ENCODE measurements around the gene ZBTB25. TPM values are rescaled to one million over a fixed set of nuclear protein-coding genes. Genes with fewer than 3 reads are reported as not detected.
A peak's percentile ranks its signal among the peaks of the same experiment; 100 is the strongest.

ZBTB25 gene
- 8.3 TPM for polyA plus RNA-seq (2013, experiment 1 of 2)
- polyA plus RNA-seq (2013, experiment 2 of 2), result 9.8 TPM

GRCh38 chr14:64503434-64504309 is at the start of gene ZBTB25:
TSS of gene ZBTB25 (minus strand) at chr14:64503838. CDS start at chr14:64490533, 13,305 bp downstream.
- 0 to 1% methylated on average over 36 to 40 of the region's 87 CpGs for WGBS, 2 experiments (ENCODE audit: insufficient coverage in 2 of 2)
- H3K27ac ChIP-seq (ENCODE audit: low read depth, low read length, severe bottlenecking), result peak within 1 kb of the TSS; percentile 100
- H3K9me3 ChIP-seq (ENCODE audit: control insufficient read depth, low read length), result no peaks in the 10 kb centered on the region
- H3K4me3 ChIP-seq (ENCODE audit: extremely low read depth, insufficient read depth, low read length, poor library complexity, severe bottlenecking), result peak within 1 kb of the TSS; percentile 84
- peaks cover 36% of the 10 kb centered on the region for H3K4me1 ChIP-seq (ENCODE audit: control insufficient read depth, insufficient read depth, low read length, poor library complexity, severe bottlenecking)
- peaks cover 9% of the 10 kb centered on the region for H3K36me3 ChIP-seq (ENCODE audit: control insufficient read depth, insufficient read depth, low read length)

GRCh38 chr14:64550621-64551333 is 47.1 kb upstream of the ZBTB25 start:
- Histone ChIP-seq H3K27ac (ENCODE audit: low read depth, low read length, severe bottlenecking) (no peak overlapping the region), H3K4me1 (ENCODE audit: control insufficient read depth, insufficient read depth, low read length, poor library complexity, severe bottlenecking) (peaks cover 5% of the 10 kb centered on the region), H3K4me3 (ENCODE audit: extremely low read depth, insufficient read depth, low read length, poor library complexity, severe bottlenecking) (no peak overlapping the region), H3K9me3 (ENCODE audit: control insufficient read depth, low read length) (no peaks in the 10 kb centered on the region), H3K36me3 (ENCODE audit: control insufficient read depth, insufficient read depth, low read length) (no peaks in the 10 kb centered on the region)
- WGBS, 2 experiments (ENCODE audit: insufficient coverage in 2 of 2), result 92 to 100% methylated on average over 1 to 2 of the region's 7 CpGs

GRCh38 chr14:64549791-64550620 is 46.4 kb upstream of the ZBTB25 start, which contains the start of gene PPP1R36:
TSS of gene PPP1R36 (plus strand) at chr14:64549961. CDS start at chr14:64549998, 37 bp downstream.
- no peaks in the 10 kb centered on the region for H3K36me3 ChIP-seq (ENCODE audit: control insufficient read depth, insufficient read depth, low read length)
- no peaks in the 10 kb centered on the region for H3K9me3 ChIP-seq (ENCODE audit: control insufficient read depth, low read length)
- H3K4me3 ChIP-seq (ENCODE audit: extremely low read depth, insufficient read depth, low read length, poor library complexity, severe bottlenecking), result peak within 1 kb of the TSS; percentile 25
- WGBS, 2 experiments (ENCODE audit: insufficient coverage in 2 of 2), result 7 to 10% methylated on average over 29 to 43 of the region's 54 CpGs
- no peak within 1 kb of the TSS for H3K27ac ChIP-seq (ENCODE audit: low read depth, low read length, severe bottlenecking)
- H3K4me1 ChIP-seq (ENCODE audit: control insufficient read depth, insufficient read depth, low read length, poor library complexity, severe bottlenecking), result peaks cover 5% of the 10 kb centered on the region

- no CpG with 5 or more reads among the region's 1 CpG for WGBS, 2 experiments (ENCODE audit: insufficient coverage in 2 of 2)
These were observed 45.4 kb upstream of the ZBTB25 start for GRCh38 chr14:64549016-64549415.

GRCh38 chr14:64544607-64545312 is 41.1 kb upstream of the ZBTB25 start:
- H3K27ac ChIP-seq (ENCODE audit: low read depth, low read length, severe bottlenecking), result no peak overlapping the region
- WGBS, 2 experiments (ENCODE audit: insufficient coverage in 2 of 2), result 50 to 83% methylated on average over 1 of the region's 5 CpGs
- peak overlapping the region; percentile 10 for H3K4me3 ChIP-seq (ENCODE audit: extremely low read depth, insufficient read depth, low read length, poor library complexity, severe bottlenecking)
- no peaks in the 10 kb centered on the region for H3K36me3 ChIP-seq (ENCODE audit: control insufficient read depth, insufficient read depth, low read length)
- peaks cover 5% of the 10 kb centered on the region for H3K4me1 ChIP-seq (ENCODE audit: control insufficient read depth, insufficient read depth, low read length, poor library complexity, severe bottlenecking)
- H3K9me3 ChIP-seq (ENCODE audit: control insufficient read depth, low read length), result peaks cover 8% of the 10 kb centered on the region

More at GRCh38 chr14:64549016-64549415, 45.4 kb upstream of the ZBTB25 start:
- H3K36me3 ChIP-seq (ENCODE audit: control insufficient read depth, insufficient read depth, low read length), result no peaks in the 10 kb centered on the region
- H3K4me1 ChIP-seq (ENCODE audit: control insufficient read depth, insufficient read depth, low read length, poor library complexity, severe bottlenecking), result peaks cover 5% of the 10 kb centered on the region
- no peaks in the 10 kb centered on the region for H3K9me3 ChIP-seq (ENCODE audit: control insufficient read depth, low read length)
- no peak overlapping the region for H3K27ac ChIP-seq (ENCODE audit: low read depth, low read length, severe bottlenecking)
- no peak overlapping the region for H3K4me3 ChIP-seq (ENCODE audit: extremely low read depth, insufficient read depth, low read length, poor library complexity, severe bottlenecking)

GRCh38 chr14:64542836-64543201 is 39.2 kb upstream of the ZBTB25 start:
- WGBS, 2 experiments (ENCODE audit: insufficient coverage in 2 of 2), result 43 to 63% methylated on average over 2 to 3 of the region's 4 CpGs
- Histone ChIP-seq H3K9me3 (ENCODE audit: control insufficient read depth, low read length) (peaks cover 8% of the 10 kb centered on the region), H3K4me1 (ENCODE audit: control insufficient read depth, insufficient read depth, low read length, poor library complexity, severe bottlenecking) (no peaks in the 10 kb centered on the region), H3K4me3 (ENCODE audit: extremely low read depth, insufficient read depth, low read length, poor library complexity, severe bottlenecking) (peak overlapping the region; percentile 49), H3K36me3 (ENCODE audit: control insufficient read depth, insufficient read depth, low read length) (no peaks in the 10 kb centered on the region), H3K27ac (ENCODE audit: low read depth, low read length, severe bottlenecking) (no peak overlapping the region)

GRCh38 chr14:64541972-64542835 is 38.6 kb upstream of the ZBTB25 start:
- Histone ChIP-seq H3K27ac (ENCODE audit: low read depth, low read length, severe bottlenecking) (no peak overlapping the region), H3K4me3 (ENCODE audit: extremely low read depth, insufficient read depth, low read length, poor library complexity, severe bottlenecking) (peak overlapping the region; percentile 49), H3K36me3 (ENCODE audit: control insufficient read depth, insufficient read depth, low read length) (no peaks in the 10 kb centered on the region), H3K9me3 (ENCODE audit: control insufficient read depth, low read length) (peaks cover 8% of the 10 kb centered on the region), H3K4me1 (ENCODE audit: control insufficient read depth, insufficient read depth, low read length, poor library complexity, severe bottlenecking) (no peaks in the 10 kb centered on the region)
- 20 to 25% methylated on average over 59 to 60 of the region's 61 CpGs for WGBS, 2 experiments (ENCODE audit: insufficient coverage in 2 of 2)

- 52% methylated on average over 73 of the region's 73 CpGs for WGBS, 2 experiments (ENCODE audit: insufficient coverage in 2 of 2)
- peaks cover 4% of the 10 kb centered on the region for H3K4me1 ChIP-seq (ENCODE audit: control insufficient read depth, insufficient read depth, low read length, poor library complexity, severe bottlenecking)
- no peak overlapping the region for H3K27ac ChIP-seq (ENCODE audit: low read depth, low read length, severe bottlenecking)
- peaks cover 8% of the 10 kb centered on the region for H3K9me3 ChIP-seq (ENCODE audit: control insufficient read depth, low read length)
- peak overlapping the region; percentile 49 for H3K4me3 ChIP-seq (ENCODE audit: extremely low read depth, insufficient read depth, low read length, poor library complexity, severe bottlenecking)
- H3K36me3 ChIP-seq (ENCODE audit: control insufficient read depth, insufficient read depth, low read length), result no peaks in the 10 kb centered on the region
These were observed 37.8 kb upstream of the ZBTB25 start for GRCh38 chr14:64541261-64541971.
